H1 (cell line): ENCODE results near the gene AP5Z1. TPM values are rescaled to one million over a fixed set of nuclear protein-coding genes. Genes with fewer than 3 reads are reported as not detected.
A peak's percentile ranks its signal among the peaks of the same experiment; 100 is the strongest.

Source experiments
- CTCF ChIA-PET: fragments of 300-600 bp; sonication (Branson Sonifier 250); formaldehyde crosslinking; loops from one replicate; lab custom pipeline; 2021; ENCODE audit not compliant: partially characterized antibody; lab: Charles Lee
- POLR2A ChIA-PET: fragments of 300-600 bp; sonication (Branson Sonifier 250); formaldehyde crosslinking; loops from one replicate; lab custom pipeline; 2021; ENCODE audit warnings: inconsistent platforms; ENCODE audit not compliant: partially characterized antibody; lab: Charles Lee
- DNase-seq, 2 experiments: peaks; one replicate each; pipeline versions ENCODE4 v3.0.0 to v3.0.0-alpha.2; 2010 to 2022; ENCODE audit warnings: low spot score in 2 of 2, low read depth in 1 of 2, mixed read lengths in 1 of 2
- FAIRE-seq: peaks from 2 replicates; lab custom pipeline; 2011; peaks lifted over from hg19 to GRCh38; lab: Jason Lieb, UNC
- H2AFZ ChIP-seq: 2 replicates; pipeline ENCODE4 v1.8.1; 2012; ENCODE audit warnings: low read length, inconsistent platforms
- H2AK5ac ChIP-seq: 2 replicates; pipeline ENCODE4 v1.6.1; 2013; ENCODE audit warnings: low read depth, low read length
- H2BK120ac ChIP-seq: replicated peaks from 2 replicates; pipeline ENCODE3; 2013; ENCODE audit warnings: low read depth, low read length, inconsistent platforms
- H2BK12ac ChIP-seq: 2 replicates; pipeline ENCODE4 v1.6.1; 2013; ENCODE audit warnings: low read depth, low read length
- H2BK15ac ChIP-seq: 2 replicates; pipeline ENCODE4 v1.6.1; 2013; ENCODE audit warnings: low read length
- H2BK20ac ChIP-seq: 2 replicates; pipeline ENCODE4 v1.6.1; 2013; ENCODE audit warnings: low read length
- H2BK5ac ChIP-seq: 2 replicates; pipeline ENCODE4 v1.6.1; 2013; ENCODE audit warnings: low read depth, low read length
- H3K14ac ChIP-seq: 2 replicates; pipeline ENCODE4 v1.6.1; 2013; ENCODE audit warnings: inconsistent platforms; ENCODE audit not compliant: insufficient read length
- H3K18ac ChIP-seq: 2 replicates; pipeline ENCODE4 v1.6.1; 2013; ENCODE audit warnings: low read length; ENCODE audit errors: extremely low read depth
- H3K23ac ChIP-seq: 2 replicates; pipeline ENCODE4 v1.6.1; 2013; ENCODE audit warnings: inconsistent platforms; ENCODE audit not compliant: insufficient read length
- H3K23me2 ChIP-seq: 2 replicates; pipeline ENCODE4 v1.6.1; 2013; ENCODE audit warnings: low read depth, low read length
- H3K27ac ChIP-seq: 2 replicates; pipeline ENCODE4 v1.6.1; 2011; ENCODE audit warnings: low read depth, low read length, inconsistent platforms
- H3K27me3 ChIP-seq, 4 experiments: replicated peaks in 1 of 4; 1 replicate in 1 of 4; 2 replicates in 3 of 4; pipeline versions ENCODE4 v1.6.1 to v1.8.1; 2011 to 2013; ENCODE audit warnings: low read length in 3 of 4, mild to moderate bottlenecking in 3 of 4, inconsistent platforms in 2 of 4, mixed read lengths in 2 of 4, moderate library complexity in 1 of 4; ENCODE audit not compliant: control insufficient read depth in 3 of 4, insufficient read depth in 3 of 4; ENCODE audit errors: extremely low read depth in 1 of 4
- H3K36me3 ChIP-seq, 4 experiments: 2 replicates each; pipeline versions ENCODE4 v1.6.1 to v1.8.1; 2011 to 2013; ENCODE audit warnings: mild to moderate bottlenecking in 4 of 4, low read length in 3 of 4, moderate library complexity in 2 of 4, control low read depth in 1 of 4, inconsistent platforms in 1 of 4; ENCODE audit not compliant: insufficient read depth in 4 of 4, control insufficient read depth in 2 of 4
- H3K4ac ChIP-seq: replicated peaks from 2 replicates; pipeline ENCODE3; 2013; ENCODE audit warnings: low read length, low read depth, mixed read lengths, inconsistent platforms; ENCODE audit not compliant: insufficient read length
- H3K4me1 ChIP-seq, 4 experiments: replicated peaks in 1 of 4; 1 replicate in 1 of 4; 2 replicates in 3 of 4; pipeline versions ENCODE4 v1.6.1 to v1.8.1; 2011 to 2013; ENCODE audit warnings: low read length in 3 of 4, inconsistent platforms in 2 of 4, mixed read lengths in 1 of 4; ENCODE audit not compliant: insufficient read depth in 4 of 4, control insufficient read depth in 3 of 4
- H3K4me2 ChIP-seq, 2 experiments: 2 replicates each; pipeline versions ENCODE4 v1.6.1 to v1.8.1; 2011 to 2013; ENCODE audit warnings: low read depth in 2 of 2, low read length in 2 of 2, control low read depth in 1 of 2, inconsistent platforms in 1 of 2, mild to moderate bottlenecking in 1 of 2; ENCODE audit not compliant: insufficient read depth in 1 of 2
- H3K4me3 ChIP-seq, 4 experiments: fragments of 200-600, 300-600 bp in 1 of 4; sonication (generic), shearing (Covaris generic), sonication (Bioruptor Twin) in 1 of 4; 2 replicates each; pipeline versions ENCODE4 v1.5.1 to v1.8.1; 2011 to 2016; ENCODE audit warnings: low read length in 4 of 4, low read depth in 3 of 4, control low read depth in 2 of 4, inconsistent platforms in 2 of 4, mild to moderate bottlenecking in 2 of 4, mixed read lengths in 1 of 4, moderate library complexity in 1 of 4; ENCODE audit not compliant: insufficient read depth in 2 of 4; ENCODE audit errors: extremely low read depth in 1 of 4
- H3K56ac ChIP-seq: replicated peaks from 2 replicates; pipeline ENCODE3; 2013; ENCODE audit warnings: low read depth, mild to moderate bottlenecking, mixed read lengths, low read length, inconsistent platforms; ENCODE audit not compliant: insufficient read length
- H3K79me1 ChIP-seq: 2 replicates; pipeline ENCODE4 v1.6.1; 2013; ENCODE audit warnings: low read depth, low read length, control low read depth
- H3K79me2 ChIP-seq, 2 experiments: 2 replicates each; pipeline versions ENCODE4 v1.6.1 to v1.8.1; 2012 to 2013; ENCODE audit warnings: low read length in 2 of 2, mild to moderate bottlenecking in 2 of 2, inconsistent platforms in 1 of 2; ENCODE audit not compliant: insufficient read depth in 2 of 2, control insufficient read depth in 1 of 2
- H3K9ac ChIP-seq, 4 experiments: replicated peaks in 1 of 4; 1 replicate in 1 of 4; 2 replicates in 3 of 4; pipeline versions ENCODE4 v1.6.1 to v1.8.1; 2011 to 2013; ENCODE audit warnings: low read depth in 3 of 4, low read length in 3 of 4, control low read depth in 2 of 4, mild to moderate bottlenecking in 2 of 4, moderate library complexity in 2 of 4, inconsistent platforms in 1 of 4; ENCODE audit errors: extremely low read depth in 1 of 4
- H3K9me3 ChIP-seq, 2 experiments: 2 replicates each; pipeline versions ENCODE4 v1.6.1 to v1.8.1; 2012 to 2013; ENCODE audit warnings: mild to moderate bottlenecking in 2 of 2, moderate library complexity in 2 of 2, control low read depth in 1 of 2, inconsistent platforms in 1 of 2, low read depth in 1 of 2, low read length in 1 of 2, mixed read lengths in 1 of 2; ENCODE audit not compliant: insufficient read depth in 2 of 2
- H4K20me1 ChIP-seq, 2 experiments: replicated peaks in 1 of 2; 2 replicates each; pipeline versions ENCODE3 to v1.8.1; 2011 to 2013; ENCODE audit warnings: inconsistent platforms in 2 of 2, low read length in 2 of 2, mild to moderate bottlenecking in 1 of 2; ENCODE audit not compliant: insufficient read depth in 2 of 2, control insufficient read depth in 1 of 2
- H4K5ac ChIP-seq: 2 replicates; pipeline ENCODE4 v1.6.1; 2013; ENCODE audit warnings: low read length, low read depth, mixed read lengths, inconsistent platforms; ENCODE audit not compliant: insufficient read length
- H4K8ac ChIP-seq: 2 replicates; pipeline ENCODE4 v1.8.0; 2013; ENCODE audit warnings: mild to moderate bottlenecking, moderate library complexity, low read length, inconsistent platforms; ENCODE audit not compliant: insufficient read depth; ENCODE audit errors: extremely low read depth
- H4K91ac ChIP-seq: replicated peaks from 2 replicates; pipeline ENCODE3; 2013; ENCODE audit warnings: low read length, mixed read lengths, inconsistent platforms; ENCODE audit not compliant: insufficient read length
- BACH1 ChIP-seq: IDR thresholded peaks from 2 replicates; pipeline ENCODE4 v1.6.1; 2012; ENCODE audit warnings: low read length, improper control_type of control experiment
- CEBPB ChIP-seq: IDR thresholded peaks from 2 replicates; pipeline ENCODE4 v1.6.1; 2012; ENCODE audit warnings: low read depth, low read length
- CHD1 ChIP-seq: IDR thresholded peaks from 2 replicates; pipeline ENCODE4 v1.6.1; 2012; ENCODE audit warnings: low read depth, low read length, improper control_type of control experiment
- KDM1A ChIP-seq: fragments of 200-600, 300-600 bp; sonication (generic); IDR thresholded peaks from 2 replicates; pipeline ENCODE4 v1.7.1; 2016; ENCODE audit warnings: mild to moderate bottlenecking, low read length, borderline replicate concordance
- MAFK ChIP-seq: IDR thresholded peaks from 2 replicates; pipeline ENCODE4 v1.6.1; 2012; ENCODE audit warnings: low read depth, mild to moderate bottlenecking, improper control_type of control experiment, low read length
- NRF1 ChIP-seq: IDR thresholded peaks from 2 replicates; pipeline ENCODE4 v1.6.1; 2011; ENCODE audit warnings: mild to moderate bottlenecking, low read depth, low read length, improper control_type of control experiment
- POLR2A ChIP-seq, 2 experiments: IDR thresholded peaks; 1 replicate in 1 of 2; 2 replicates in 1 of 2; pipeline ENCODE4 v1.6.1; 2011; ENCODE audit warnings: low read depth in 2 of 2, low read length in 2 of 2, mild to moderate bottlenecking in 2 of 2; ENCODE audit errors: control extremely low read depth in 1 of 2
- RXRA ChIP-seq: IDR thresholded peaks from 2 replicates; pipeline ENCODE4 v1.6.1; 2011; ENCODE audit warnings: low read depth, mild to moderate bottlenecking, low read length, moderate library complexity; ENCODE audit not compliant: insufficient read depth
- SRF ChIP-seq: IDR thresholded peaks from 2 replicates; pipeline ENCODE4 v1.6.1; 2011; ENCODE audit warnings: mild to moderate bottlenecking, low read depth, low read length, moderate library complexity
- TAF1 ChIP-seq: IDR thresholded peaks from 2 replicates; pipeline ENCODE4 v1.6.1; 2011; ENCODE audit warnings: mild to moderate bottlenecking, low read depth, low read length
- TAF7 ChIP-seq: optimal IDR thresholded peaks from 2 replicates; pipeline ENCODE3; 2011; ENCODE audit warnings: low read depth, mild to moderate bottlenecking, inconsistent platforms, low read length, moderate library complexity, borderline replicate concordance
- YY1 ChIP-seq: IDR thresholded peaks from 2 replicates; pipeline ENCODE4 v1.6.1; 2011; ENCODE audit warnings: low read depth, mild to moderate bottlenecking, low read length
- WGBS, 2 experiments: shearing (Covaris generic) in 1 of 2; methylation state at CpG; one replicate each; pipeline versions ENCODE4 v1.1.6 to v1.1.7; 2013 to 2015; ENCODE audit warnings: low lambda C conversion rate in 2 of 2, mixed read lengths in 2 of 2, inconsistent platforms in 1 of 2, low coverage in 1 of 2, missing lambda C conversion rate in 1 of 2; ENCODE audit not compliant: insufficient replicate concordance in 2 of 2, insufficient coverage in 1 of 2, insufficient read length in 1 of 2; ENCODE audit errors: extremely low coverage in 1 of 2, missing lambda C conversion rate in 1 of 2; 5-methylcytosine and 5-hydroxymethylcytosine counted together
- polyA plus RNA-seq, 7 experiments: library from polyadenylated mRNA; depleted of rRNA in 3 of 7; stranded (reverse) in 5 of 7; unstranded in 2 of 7; fragments of >200 nt in 5 of 7; fragments of 200-250 nt in 2 of 7; gene quantifications; 1 replicate in 5 of 7; 2 replicates in 1 of 7; 4 replicates in 1 of 7; pipeline versions ENCODE4 v1.2.1 to v1.2.3, GENCODE V29; 2011 to 2013; ENCODE audit warnings: missing spikeins in 2 of 7, mixed read lengths in 2 of 7
- total RNA-seq: library from RNA; stranded (reverse); fragmentation: NEBNext Ultra II Directional; extraction: Animal tissue kit (Norgen Biotek cat#: 25700); gene quantifications from 2 replicates; pipeline ENCODE4 v1.2.1, GENCODE V29; 2021
- TF ChIP-seq, protein P1 (sequence below): IDR thresholded peaks from 2 replicates; pipeline ENCODE4 v1.6.1; 2012; ENCODE audit warnings: inconsistent platforms
- TF ChIP-seq, protein P2 (sequence below): IDR thresholded peaks from 2 replicates; pipeline ENCODE4 v1.6.1; 2011; ENCODE audit warnings: low read length, improper control_type of control experiment

Gene AP5Z1
- total and polyA plus RNA-seq, 2 of the 8 experiments (the other 6 are each of a cell fraction or from before 2014, with no cell fraction given), result 24.0 to 24.7 TPM

DNA sequence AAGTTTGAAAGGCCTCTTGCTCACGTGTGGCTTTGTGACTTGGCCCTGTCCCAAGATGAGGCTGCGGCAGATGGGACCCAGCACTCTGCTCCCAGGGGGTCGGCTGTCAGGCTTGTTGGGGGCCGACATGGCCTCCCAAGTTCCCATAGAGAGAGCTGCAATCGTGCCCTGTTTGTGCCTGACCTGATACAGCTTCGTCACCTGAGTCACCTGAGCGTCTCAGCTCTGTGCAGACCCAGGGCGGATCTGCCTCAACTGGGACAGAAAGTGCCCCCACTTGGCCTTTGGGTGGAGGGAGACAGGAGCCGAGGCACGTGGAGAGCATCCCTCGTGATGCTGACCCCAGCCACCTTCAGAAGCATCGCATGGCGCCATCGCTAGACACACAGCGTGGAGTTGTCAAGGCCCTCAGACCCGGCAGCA lies 64.7 kb downstream of the AP5Z1 start:
- H2BK5ac ChIP-seq, result no peak overlapping the region
- H2BK20ac ChIP-seq, result no peak overlapping the region
- no peaks in the 10 kb centered on the region for H3K79me1 ChIP-seq
- H2AK5ac ChIP-seq, result no peak overlapping the region
- H4K91ac ChIP-seq, result no peak overlapping the region
- H4K8ac ChIP-seq, result peak overlapping the region; percentile 25; the same call in 1 of the 2 replicates
- no peak overlapping the region for H3K4me3 ChIP-seq
- H3K36me3 ChIP-seq, result no peaks in the 10 kb centered on the region
- H3K23me2 ChIP-seq, result peaks cover 2% of the 10 kb centered on the region; the same call in 1 of the 2 replicates
- no peak for DNase-seq
- H2AFZ ChIP-seq, result no peak overlapping the region
- no peak overlapping the region for H3K4ac ChIP-seq
- ChIA-PET CTCF (interaction anchor here (1.8 kb wide), 1 partner anchor 16 kb away, joined by 3 read pairs; no protein-coding TSS in a partner anchor), POLR2A (interaction anchor here (1.2 kb wide), 1 partner anchor 43 kb away, joined by 3 read pairs; no protein-coding TSS in a partner anchor)
- no peaks in the 10 kb centered on the region for H3K79me2 ChIP-seq
- no peak overlapping the region for H2BK12ac ChIP-seq
- WGBS, 2 experiments, result 83% methylated on average over 16 of the region's 16 CpGs; no CpG with 5 or more reads in 1 of the 2 experiments
- no peak for FAIRE-seq
- peaks cover 0 to 4% (median 0%) of the 10 kb centered on the region in 4 experiments; a peak in 1 of 7 replicates for H3K4me1 ChIP-seq
- H3K9ac ChIP-seq, result no peak overlapping the region
- no peak overlapping the region for H3K23ac ChIP-seq
- H4K5ac ChIP-seq, result no peak overlapping the region
- H3K14ac ChIP-seq, result no peak overlapping the region
- no peaks in the 10 kb centered on the region for H3K27me3 ChIP-seq
- no peaks in the 10 kb centered on the region for H3K9me3 ChIP-seq
- no peak overlapping the region for H3K27ac ChIP-seq
- H4K20me1 ChIP-seq, result peaks cover 0 to 6% of the 10 kb centered on the region in 2 experiments
- H2BK120ac ChIP-seq, result no peak overlapping the region
- H2BK15ac ChIP-seq, result no peak overlapping the region
- H3K18ac ChIP-seq, result no peak overlapping the region
- no peak overlapping the region for H3K56ac ChIP-seq
- H3K4me2 ChIP-seq, result no peak overlapping the region
- no peak for TF ChIP-seq RXRA
- no peak for TF ChIP-seq BACH1
- TF ChIP-seq POLR2A (IDR thresholded peaks at IDR 0.05; ENCODE audit: control extremely low read depth in 1 of 2, low read depth in 2 of 2, low read length in 2 of 2), result no peak
- TF ChIP-seq, protein P1, sequence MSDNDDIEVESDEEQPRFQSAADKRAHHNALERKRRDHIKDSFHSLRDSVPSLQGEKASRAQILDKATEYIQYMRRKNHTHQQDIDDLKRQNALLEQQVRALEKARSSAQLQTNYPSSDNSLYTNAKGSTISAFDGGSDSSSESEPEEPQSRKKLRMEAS, result no peak
- TF ChIP-seq TAF7, result no peak
- TF ChIP-seq, protein P2, sequence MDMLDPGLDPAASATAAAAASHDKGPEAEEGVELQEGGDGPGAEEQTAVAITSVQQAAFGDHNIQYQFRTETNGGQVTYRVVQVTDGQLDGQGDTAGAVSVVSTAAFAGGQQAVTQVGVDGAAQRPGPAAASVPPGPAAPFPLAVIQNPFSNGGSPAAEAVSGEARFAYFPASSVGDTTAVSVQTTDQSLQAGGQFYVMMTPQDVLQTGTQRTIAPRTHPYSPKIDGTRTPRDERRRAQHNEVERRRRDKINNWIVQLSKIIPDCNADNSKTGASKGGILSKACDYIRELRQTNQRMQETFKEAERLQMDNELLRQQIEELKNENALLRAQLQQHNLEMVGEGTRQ, result no peak
- TF ChIP-seq NRF1, result no peak
- no peak for TF ChIP-seq CHD1
- TF ChIP-seq MAFK, result no peak
- TF ChIP-seq CEBPB, result no peak
- no peak for TF ChIP-seq TAF1
- no peak for TF ChIP-seq SRF
- TF ChIP-seq YY1, result no peak
- no peak for TF ChIP-seq KDM1A
